GM20000 (cell line): ENCODE measurements around the gene LGALS4.
"Not testable (repeated sequence)": the region's sequence is repeated elsewhere in the genome, so short reads cannot be mapped to it uniquely, and the experiment has no call there.

ENCODE experiments used
- DNase-seq: peaks from one replicate; pipeline ENCODE4 v3.0.0; 2012; ENCODE audit warnings: low spot score
- CTCF ChIP-seq: IDR thresholded peaks from 2 replicates; pipeline ENCODE4 v1.5.1; 2012; ENCODE audit warnings: mild to moderate bottlenecking, control low read depth; ENCODE audit errors: extremely low read depth, missing control alignments

LGALS4 gene

GRCh38 chr19:38826856-38827551 is 14.3 kb upstream of the LGALS4 start:
- no peak for TF ChIP-seq CTCF
- DNase-seq: no peak

GRCh38 chr19:38825936-38826335 is 13.2 kb upstream of the LGALS4 start:
- not testable (repeated sequence) for DNase-seq

- DNase-seq: not testable (repeated sequence)
These were observed 8.6 kb upstream of the LGALS4 start for GRCh38 chr19:38821230-38821825.

GRCh38 chr19:38819231-38819920 is 6.6 kb upstream of the LGALS4 start:
- DNase-seq: no peak
- no peak for TF ChIP-seq CTCF

GRCh38 chr19:38817081-38817480 is 4.3 kb upstream of the LGALS4 start:
- TF ChIP-seq CTCF: no peak
- no peak for DNase-seq

GRCh38 chr19:38816131-38816750 is 3.5 kb upstream of the LGALS4 start:
- no peak for DNase-seq
- TF ChIP-seq CTCF: no peak

GRCh38 chr19:38815059-38816001 is 2.6 kb upstream of the LGALS4 start:
- no peak for TF ChIP-seq CTCF
- DNase-seq: no peak

GRCh38 chr19:38813932-38814331 is 1.2 kb upstream of the LGALS4 start:
- DNase-seq: not testable (repeated sequence)
